ENCODE measurements around the gene RNF34.

GRCh38 chr12:121420109-121420508 is 20.2 kb downstream of the RNF34 start:
- no peak for TF ChIP-seq ZNF564 (CRISPR knock-in tag; IDR thresholded peaks at IDR 0.05)
- TF ChIP-seq ATM (IDR thresholded peaks at IDR 0.05; ENCODE audit: borderline replicate concordance) = no peak
- no peak for TF ChIP-seq ZNF790 (CRISPR knock-in tag; IDR thresholded peaks at IDR 0.05; ENCODE audit: borderline replicate concordance)
- TF ChIP-seq ARID2 (CRISPR knock-in tag; IDR thresholded peaks at IDR 0.05; ENCODE audit: borderline replicate concordance) = no peak
- no peak for TF ChIP-seq ZNF224 (CRISPR knock-in tag; IDR thresholded peaks at IDR 0.05)
- no peak for TF ChIP-seq MXI1 (IDR thresholded peaks at IDR 0.05; ENCODE audit: borderline replicate concordance, low read depth, low read length)
- TF ChIP-seq SMC3 (IDR thresholded peaks at IDR 0.05; ENCODE audit: low read length) = no peak
- TF ChIP-seq MYC (CRISPR knock-in tag; IDR thresholded peaks at IDR 0.05; ENCODE audit: borderline replicate concordance) = no peak
- TF ChIP-seq SMARCC2 (IDR thresholded peaks at IDR 0.05) = no peak
- TF ChIP-seq, protein P1, sequence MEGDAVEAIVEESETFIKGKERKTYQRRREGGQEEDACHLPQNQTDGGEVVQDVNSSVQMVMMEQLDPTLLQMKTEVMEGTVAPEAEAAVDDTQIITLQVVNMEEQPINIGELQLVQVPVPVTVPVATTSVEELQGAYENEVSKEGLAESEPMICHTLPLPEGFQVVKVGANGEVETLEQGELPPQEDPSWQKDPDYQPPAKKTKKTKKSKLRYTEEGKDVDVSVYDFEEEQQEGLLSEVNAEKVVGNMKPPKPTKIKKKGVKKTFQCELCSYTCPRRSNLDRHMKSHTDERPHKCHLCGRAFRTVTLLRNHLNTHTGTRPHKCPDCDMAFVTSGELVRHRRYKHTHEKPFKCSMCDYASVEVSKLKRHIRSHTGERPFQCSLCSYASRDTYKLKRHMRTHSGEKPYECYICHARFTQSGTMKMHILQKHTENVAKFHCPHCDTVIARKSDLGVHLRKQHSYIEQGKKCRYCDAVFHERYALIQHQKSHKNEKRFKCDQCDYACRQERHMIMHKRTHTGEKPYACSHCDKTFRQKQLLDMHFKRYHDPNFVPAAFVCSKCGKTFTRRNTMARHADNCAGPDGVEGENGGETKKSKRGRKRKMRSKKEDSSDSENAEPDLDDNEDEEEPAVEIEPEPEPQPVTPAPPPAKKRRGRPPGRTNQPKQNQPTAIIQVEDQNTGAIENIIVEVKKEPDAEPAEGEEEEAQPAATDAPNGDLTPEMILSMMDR (CRISPR knock-in tag; IDR thresholded peaks at IDR 0.05) = no peak
- TF ChIP-seq ZBTB7A (CRISPR knock-in tag; IDR thresholded peaks at IDR 0.05) = no peak
